Measurements from ENCODE around the gene PCSK4. TPM values are rescaled to one million over a fixed set of nuclear protein-coding genes. Genes with fewer than 3 reads are reported as not detected.
A peak's percentile ranks its signal among the peaks of the same experiment; 100 is the strongest.

Gene PCSK4
- total RNA-seq, 6 donors from 2014 or later = 2.7 to 47.1 (median 6.8) TPM

GRCh38 chr19:1509602-1510441 is 19.7 kb upstream of the PCSK4 start:
- 54 to 63% methylated on average over 10 to 11 of the region's 11 CpGs for WGBS, 2 donors
- peaks cover 0 to 4% (median 0%) of the 10 kb centered on the region in 4 donors for H3K9me3 ChIP-seq
- peaks cover 0 to 27% (median 12%) of the 10 kb centered on the region in 4 donors for H3K27me3 ChIP-seq
- H3K36me3 ChIP-seq = no peaks in the 10 kb centered on the region
- H3K4me3 ChIP-seq = no peak overlapping the region
- peaks cover 16 to 32% (median 24%) of the 10 kb centered on the region in 4 donors for H3K4me1 ChIP-seq
- TF ChIP-seq POLR2A (IDR thresholded peaks at IDR 0.05) (no peak), CTCF (IDR thresholded peaks at IDR 0.05) (no peak), EP300 (IDR thresholded peaks at IDR 0.05) (no peak), POLR2AphosphoS5 (IDR thresholded peaks at IDR 0.05) (no peak)
- no peak overlapping the region for H3K27ac ChIP-seq
- no peak for DNase-seq
- ATAC-seq (ENCODE audit: low FRiP score in 2 of 2) = no peak

GRCh38 chr19:1508507-1508856 is 18.3 kb upstream of the PCSK4 start:
- Histone ChIP-seq H3K9me3 (peaks cover 0 to 4% (median 0%) of the 10 kb centered on the region in 4 donors), H3K36me3 (no peaks in the 10 kb centered on the region), H3K27me3 (peaks cover 0 to 31% (median 13%) of the 10 kb centered on the region in 4 donors), H3K27ac (peak overlapping the region in 3 of 4 donors; percentile 59 to 87 (median 74)), H3K4me1 (peaks cover 15 to 32% (median 24%) of the 10 kb centered on the region in 4 donors), H3K4me3 (peak overlapping the region in 3 of 4 donors; percentile 46 to 52 (median 46))
- 30 to 44% methylated on average over 11 of the region's 12 CpGs for WGBS, 2 donors
- DNase-seq = no peak
- ATAC-seq (ENCODE audit: low FRiP score in 2 of 2) = no peak
- TF ChIP-seq POLR2AphosphoS5 (IDR thresholded peaks at IDR 0.05) = no peak
- no peak for TF ChIP-seq CTCF (IDR thresholded peaks at IDR 0.05)
- no peak for TF ChIP-seq EP300 (IDR thresholded peaks at IDR 0.05)
- no peak for TF ChIP-seq POLR2A (IDR thresholded peaks at IDR 0.05)

GRCh38 chr19:1507763-1508506 is 17.8 kb upstream of the PCSK4 start:
- peaks cover 0 to 32% (median 13%) of the 10 kb centered on the region in 4 donors for H3K27me3 ChIP-seq
- peaks cover 12 to 32% (median 24%) of the 10 kb centered on the region in 4 donors for H3K4me1 ChIP-seq
- peak overlapping the region in 3 of 4 donors; percentile 46 to 52 (median 46) for H3K4me3 ChIP-seq
- ATAC-seq (ENCODE audit: low FRiP score in 2 of 2) = peak; percentile 92 to 94
- H3K9me3 ChIP-seq = peaks cover 0 to 4% (median 0%) of the 10 kb centered on the region in 4 donors
- no peak for TF ChIP-seq EP300 (IDR thresholded peaks at IDR 0.05)
- no peak for TF ChIP-seq CTCF (IDR thresholded peaks at IDR 0.05)
- TF ChIP-seq POLR2A (IDR thresholded peaks at IDR 0.05) = peak in 1 of 4 donors; percentile 33
- TF ChIP-seq POLR2AphosphoS5 (IDR thresholded peaks at IDR 0.05) = peak in 1 of 2 donors; percentile 38
- 1 to 5% methylated on average over 37 to 44 of the region's 46 CpGs for WGBS, 2 donors
- peak; percentile 84 to 92 for DNase-seq
- no peaks in the 10 kb centered on the region for H3K36me3 ChIP-seq
- peak overlapping the region; percentile 59 to 87 (median 69) for H3K27ac ChIP-seq

- Histone ChIP-seq H3K27ac (peak overlapping the region; percentile 59 to 87 (median 69)), H3K36me3 (no peaks in the 10 kb centered on the region), H3K4me1 (peaks cover 9 to 25% (median 20%) of the 10 kb centered on the region in 4 donors), H3K4me3 (peak overlapping the region in 2 of 4 donors; percentile 46), H3K9me3 (peaks cover 0 to 4% (median 0%) of the 10 kb centered on the region in 4 donors), H3K27me3 (peaks cover 0 to 29% (median 10%) of the 10 kb centered on the region in 4 donors)
- ATAC-seq (ENCODE audit: low FRiP score in 2 of 2) (no peak), DNase-seq (no peak)
- TF ChIP-seq EP300 (IDR thresholded peaks at IDR 0.05) (no peak), POLR2A (IDR thresholded peaks at IDR 0.05) (no peak), POLR2AphosphoS5 (IDR thresholded peaks at IDR 0.05) (no peak), CTCF (IDR thresholded peaks at IDR 0.05) (no peak)
- 69 to 76% methylated on average over 7 to 22 of the region's 23 CpGs for WGBS, 2 donors
These were observed 17.1 kb upstream of the PCSK4 start for GRCh38 chr19:1507192-1507660.

Data from upper lobe of left lung (tissue), 6 donors.